H9 (cell line): ENCODE measurements around the gene TSPAN31. TPM values are rescaled to one million over a fixed set of nuclear protein-coding genes. Genes with fewer than 3 reads are reported as not detected.
A peak's percentile ranks its signal among the peaks of the same experiment; 100 is the strongest.

Experiments
- DNase-seq: peaks from one replicate; pipeline ENCODE4 v3.0.0-alpha.2; 2017
- H2AFZ ChIP-seq: one replicate; pipeline ENCODE4 v1.6.1; 2013; ENCODE audit warnings: mild to moderate bottlenecking, low read length, control low read depth, moderate library complexity
- H2AK5ac ChIP-seq: 2 replicates; pipeline ENCODE4 v1.6.1; 2013; ENCODE audit warnings: low read length, control low read depth, mixed read lengths; ENCODE audit not compliant: insufficient read length
- H2BK120ac ChIP-seq: one replicate; pipeline ENCODE4 v1.6.1; 2013; ENCODE audit warnings: low read depth, mild to moderate bottlenecking, low read length, control low read depth, inconsistent platforms; ENCODE audit not compliant: poor library complexity, severe bottlenecking
- H2BK12ac ChIP-seq: 2 replicates; pipeline ENCODE4 v1.6.1; 2013; ENCODE audit warnings: low read length, control low read depth, mixed read lengths, low read depth; ENCODE audit not compliant: insufficient read length
- H2BK15ac ChIP-seq: 2 replicates; pipeline ENCODE4 v1.6.1; 2013; ENCODE audit warnings: low read depth, low read length, control low read depth
- H2BK20ac ChIP-seq: one replicate; pipeline ENCODE4 v1.6.1; 2013; ENCODE audit warnings: low read depth, mild to moderate bottlenecking, low read length, control low read depth, inconsistent platforms; ENCODE audit not compliant: poor library complexity, severe bottlenecking
- H2BK5ac ChIP-seq: 2 replicates; pipeline ENCODE4 v1.6.1; 2013; ENCODE audit warnings: low read length, control low read depth, mixed read lengths; ENCODE audit not compliant: insufficient read length
- H3K14ac ChIP-seq: 2 replicates; pipeline ENCODE4 v1.6.1; 2013; ENCODE audit warnings: low read length, control low read depth; ENCODE audit not compliant: insufficient read depth
- H3K18ac ChIP-seq: 2 replicates; pipeline ENCODE4 v1.6.1; 2013; ENCODE audit warnings: low read depth, mild to moderate bottlenecking, mixed read lengths, low read length, control low read depth; ENCODE audit not compliant: insufficient read length
- H3K23ac ChIP-seq: 2 replicates; pipeline ENCODE4 v1.6.1; 2013; ENCODE audit warnings: low read length, control low read depth, mixed read lengths, low read depth; ENCODE audit not compliant: insufficient read length
- H3K23me2 ChIP-seq: 2 replicates; pipeline ENCODE4 v1.6.1; 2013; ENCODE audit warnings: low read depth, mild to moderate bottlenecking, mixed read lengths, low read length, control low read depth; ENCODE audit not compliant: insufficient read length, poor library complexity, severe bottlenecking
- H3K27ac ChIP-seq: 2 replicates; pipeline ENCODE4 v1.5.1; 2013; ENCODE audit warnings: low read length, control low read depth, mixed read lengths, low read depth; ENCODE audit not compliant: insufficient read length
- H3K27me3 ChIP-seq: 2 replicates; pipeline ENCODE4 v1.6.1; 2013; ENCODE audit warnings: low read length, control low read depth, inconsistent platforms; ENCODE audit not compliant: insufficient read depth
- H3K4ac ChIP-seq: 2 replicates; pipeline ENCODE4 v1.6.1; 2013; ENCODE audit warnings: low read depth, mild to moderate bottlenecking, control low read depth, inconsistent platforms, low read length, moderate library complexity
- H3K4me1 ChIP-seq: 2 replicates; pipeline ENCODE4 v1.6.1; 2013; ENCODE audit warnings: low read length, control low read depth, inconsistent platforms; ENCODE audit not compliant: insufficient read depth
- H3K4me2 ChIP-seq: 2 replicates; pipeline ENCODE4 v1.6.1; 2013; ENCODE audit warnings: low read length, control low read depth, mixed read lengths; ENCODE audit not compliant: insufficient read length, insufficient read depth
- H3K56ac ChIP-seq: 2 replicates; pipeline ENCODE4 v1.6.1; 2013; ENCODE audit warnings: low read depth, mild to moderate bottlenecking, mixed read lengths, low read length, control low read depth; ENCODE audit not compliant: insufficient read length
- H3K79me1 ChIP-seq: 2 replicates; pipeline ENCODE4 v1.6.1; 2013; ENCODE audit warnings: low read depth, mild to moderate bottlenecking, moderate library complexity, low read length, control low read depth, inconsistent platforms; ENCODE audit not compliant: insufficient read depth, poor library complexity, severe bottlenecking
- H3K79me2 ChIP-seq: 2 replicates; pipeline ENCODE4 v1.6.1; 2013; ENCODE audit warnings: low read length, control low read depth, inconsistent platforms; ENCODE audit not compliant: insufficient read depth
- H3K9ac ChIP-seq: 2 replicates; pipeline ENCODE4 v1.6.1; 2013; ENCODE audit warnings: low read length, control low read depth, mixed read lengths; ENCODE audit not compliant: insufficient read length; ENCODE audit errors: extremely low read depth
- H3K9me3 ChIP-seq: one replicate; pipeline ENCODE4 v1.6.1; 2013; ENCODE audit warnings: low read depth, low read length, inconsistent platforms; ENCODE audit not compliant: control insufficient read depth
- H3T11ph ChIP-seq: one replicate; pipeline ENCODE4 v1.6.1; 2013; ENCODE audit warnings: mild to moderate bottlenecking, low read length, control low read depth, inconsistent platforms
- H4K20me1 ChIP-seq: one replicate; pipeline ENCODE4 v1.6.1; 2013; ENCODE audit not compliant: control insufficient read depth, insufficient read length, insufficient read depth
- H4K5ac ChIP-seq: 2 replicates; pipeline ENCODE4 v1.6.1; 2013; ENCODE audit warnings: low read depth, mild to moderate bottlenecking, mixed read lengths, low read length, control low read depth; ENCODE audit not compliant: insufficient read length
- H4K8ac ChIP-seq: replicated peaks from 2 replicates; pipeline ENCODE4 v1.6.1; 2013; ENCODE audit warnings: low read length, control low read depth, mixed read lengths, low read depth; ENCODE audit not compliant: insufficient read length
- H4K91ac ChIP-seq: 2 replicates; pipeline ENCODE4 v1.6.1; 2013; ENCODE audit warnings: low read depth, mild to moderate bottlenecking, moderate library complexity, mixed read lengths, low read length, control low read depth; ENCODE audit not compliant: insufficient read length
- H3K27ac Mint-ChIP-seq, 3 experiments: 2 replicates in 2 of 3; 3 replicates in 1 of 3; pipeline ENCODE4 v1.8.0; 2020 to 2021; ENCODE audit warnings: mixed read lengths in 3 of 3, mild to moderate bottlenecking in 1 of 3, moderate library complexity in 1 of 3
- H3K27me3 Mint-ChIP-seq: 2 replicates; pipeline ENCODE4 v1.8.0; 2021; ENCODE audit warnings: low read depth, mild to moderate bottlenecking, moderate library complexity, mixed read lengths
- H3K36me3 Mint-ChIP-seq, 3 experiments: 2 replicates in 2 of 3; 3 replicates in 1 of 3; pipeline ENCODE4 v1.8.0; 2020 to 2021; ENCODE audit warnings: low read depth in 3 of 3, mixed read lengths in 3 of 3; ENCODE audit not compliant: insufficient read depth in 1 of 3
- H3K4me1 Mint-ChIP-seq, 2 experiments: 2 replicates each; pipeline ENCODE4 v1.8.0; 2020; ENCODE audit warnings: mixed read lengths in 2 of 2
- H3K4me3 Mint-ChIP-seq, 2 experiments: 2 replicates in 1 of 2; 3 replicates in 1 of 2; pipeline ENCODE4 v1.8.0; 2020 to 2021; ENCODE audit warnings: mild to moderate bottlenecking in 2 of 2, mixed read lengths in 2 of 2, moderate library complexity in 1 of 2
- H3K9me3 Mint-ChIP-seq, 2 experiments: 2 replicates in 1 of 2; 3 replicates in 1 of 2; pipeline ENCODE4 v1.8.0; 2020; ENCODE audit warnings: mild to moderate bottlenecking in 2 of 2, mixed read lengths in 2 of 2, moderate library complexity in 1 of 2
- CTCF ChIP-seq: fragments of 200-600 bp; sonication (generic); conservative IDR thresholded peaks from 3 replicates; pipeline ENCODE4 v1.8.0; 2021; ENCODE audit warnings: antibody characterized with exemption, mild to moderate bottlenecking
- WGBS: extraction: QIAGEN DNeasy Blood & Tissue Kit; methylation state at CpG from one replicate; pipeline ENCODE4 v1.1.7; 2013; ENCODE audit warnings: missing lambda C conversion rate, low lambda C conversion rate, mixed read lengths; ENCODE audit not compliant: insufficient read length; ENCODE audit errors: extremely low coverage; 5-methylcytosine and 5-hydroxymethylcytosine counted together
- total RNA-seq: library from RNA; stranded (reverse); gene quantifications from 2 replicates; pipeline ENCODE4 v1.2.1, GENCODE V29; 2021

TSPAN31 gene
- total RNA-seq, 1 experiment from 2014 or later: 20.0 TPM

DNA sequence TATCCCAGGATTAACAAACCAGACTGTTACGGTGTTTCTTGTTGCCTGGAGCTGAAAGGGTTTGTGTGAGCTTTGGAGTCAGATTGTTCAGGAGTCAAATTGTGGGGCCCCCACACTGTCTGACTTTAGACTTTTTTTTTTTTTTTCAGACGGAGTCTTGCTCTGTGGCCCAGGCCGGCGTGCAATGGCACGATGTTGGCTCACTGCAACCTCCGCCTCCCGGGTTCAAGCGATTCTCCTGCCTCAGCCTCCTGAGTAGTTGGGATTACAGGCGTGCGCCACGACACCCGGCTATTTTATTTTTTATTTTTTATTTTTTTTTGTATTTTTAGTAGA, 38.6 kb downstream of the TSPAN31 start:
- no CpG with 5 or more reads among the region's 12 CpGs for WGBS
- H3K4me1 Mint-ChIP-seq: peaks cover 4 to 7% of the 10 kb centered on the region in 2 experiments
- H3K27ac ChIP-seq: no peak overlapping the region

More for the DNA sequence above, 38.6 kb downstream of the TSPAN31 start:
- no peaks in the 10 kb centered on the region for H3K27me3 ChIP-seq
- H2AFZ ChIP-seq: no peak overlapping the region
- Mint-ChIP-seq H3K27me3 (no peaks in the 10 kb centered on the region), H3K36me3 (peaks cover 19 to 40% (median 28%) of the 10 kb centered on the region in 3 experiments), H3K4me3 (peak overlapping the region; percentile 100), H3K9me3 (peaks cover 0 to 3% of the 10 kb centered on the region in 2 experiments; a peak in 2 of 5 replicates), H3K27ac (peak overlapping the region in 1 of 3 experiments; percentile 99; a peak in 1 of 7 replicates)
- H4K5ac ChIP-seq: no peak overlapping the region
- peak overlapping the region; percentile 91 for H3K9ac ChIP-seq
- H2BK5ac ChIP-seq: no peak overlapping the region
- no peaks in the 10 kb centered on the region for H3K9me3 ChIP-seq
- no peaks in the 10 kb centered on the region for H4K20me1 ChIP-seq
- H3K4me1 ChIP-seq: no peaks in the 10 kb centered on the region
- no peak overlapping the region for H2BK20ac ChIP-seq
- no peak overlapping the region for H4K91ac ChIP-seq
- H4K8ac ChIP-seq: no peak overlapping the region
- no peak overlapping the region for H3T11ph ChIP-seq
- peak overlapping the region; percentile 33 for H3K4me2 ChIP-seq
- no peak overlapping the region for H2BK12ac ChIP-seq
- TF ChIP-seq CTCF: no peak
- no peak for DNase-seq
- no peaks in the 10 kb centered on the region; the same call in 1 of the 2 replicates for H3K79me2 ChIP-seq
- H3K4ac ChIP-seq: no peak overlapping the region
- no peak overlapping the region for H3K18ac ChIP-seq
- peaks cover 5% of the 10 kb centered on the region for H3K23me2 ChIP-seq
- no peak overlapping the region for H2BK120ac ChIP-seq
- H2BK15ac ChIP-seq: no peak overlapping the region
- H2AK5ac ChIP-seq: no peak overlapping the region
- no peak overlapping the region for H3K14ac ChIP-seq
- no peaks in the 10 kb centered on the region for H3K79me1 ChIP-seq
- H3K23ac ChIP-seq: no peak overlapping the region
- H3K56ac ChIP-seq: no peak overlapping the region
